Endothelial cell of umbilical vein (primary cell): Measurements from ENCODE around the gene LUC7L. TPM values are rescaled to one million over a fixed set of nuclear protein-coding genes. Genes with fewer than 3 reads are reported as not detected.

Experiments used
- BruUV-seq: library from RNA; stranded (reverse); fragments of 400-500 nt; replicated peaks from 2 replicates; lab custom pipeline; 2021; lab: Mats Ljungman, UMichigan
- CTCF ChIA-PET: fragments of 300-600, 350-600 bp; sonication (Branson Sonifier 250); formaldehyde crosslinking; loops from one replicate; lab custom pipeline; 2021; ENCODE audit warnings: antibody characterized with exemption, inconsistent platforms; lab: Charles Lee
- POLR2A ChIA-PET: fragments of 300-600, 350-600 bp; sonication (Branson Sonifier 250); formaldehyde crosslinking; loops from one replicate; lab custom pipeline; 2021; ENCODE audit warnings: antibody characterized with exemption, inconsistent platforms; lab: Charles Lee
- DNase-seq: peaks from one replicate; pipeline ENCODE4 v3.0.0-alpha.2; 2011; ENCODE audit warnings: low read depth, low spot score
- FAIRE-seq: peaks from 2 replicates; lab custom pipeline; 2011; peaks lifted over from hg19 to GRCh38; lab: Jason Lieb, UNC
- H2AFZ ChIP-seq: 2 replicates; pipeline ENCODE4 v1.6.0; 2012; ENCODE audit warnings: low read depth, low read length, control low read depth, inconsistent platforms
- H3K27ac ChIP-seq: 2 replicates; pipeline ENCODE4 v1.5.1; 2011; ENCODE audit warnings: low read depth, mild to moderate bottlenecking, control low read depth, low read length, moderate library complexity; ENCODE audit not compliant: insufficient read depth
- H3K27me3 ChIP-seq, 2 experiments: 2 replicates each; pipeline versions ENCODE4 v1.6.0 to v1.6.1; 2011; ENCODE audit warnings: low read length in 2 of 2, mixed read lengths in 1 of 2; ENCODE audit not compliant: control insufficient read depth in 2 of 2, insufficient read depth in 2 of 2
- H3K36me3 ChIP-seq, 2 experiments: 2 replicates in 1 of 2; 3 replicates in 1 of 2; pipeline ENCODE4 v1.5.1; 2011; ENCODE audit warnings: low read length in 2 of 2, mild to moderate bottlenecking in 1 of 2, moderate library complexity in 1 of 2; ENCODE audit not compliant: control insufficient read depth in 2 of 2, insufficient read depth in 2 of 2; ENCODE audit errors: extremely low read depth in 1 of 2
- H3K4me1 ChIP-seq: 3 replicates; pipeline ENCODE4 v1.5.1; 2011; ENCODE audit warnings: mild to moderate bottlenecking, low read length; ENCODE audit not compliant: control insufficient read depth, insufficient read depth; ENCODE audit errors: extremely low read depth
- H3K4me2 ChIP-seq: 2 replicates; pipeline ENCODE4 v1.6.1; 2011; ENCODE audit warnings: low read length, control low read depth, mixed read lengths; ENCODE audit not compliant: insufficient read depth
- H3K4me3 ChIP-seq, 3 experiments: fragments of 200-600 bp in 1 of 3; sonication (generic), shearing (Covaris generic) in 1 of 3; replicated peaks in 1 of 3; 2 replicates each; pipeline ENCODE4 v1.5.1; 2011 to 2016; ENCODE audit warnings: control low read depth in 3 of 3, low read length in 3 of 3, mild to moderate bottlenecking in 2 of 3, inconsistent platforms in 1 of 3, low read depth in 1 of 3, moderate library complexity in 1 of 3; ENCODE audit not compliant: insufficient read depth in 1 of 3
- H3K79me2 ChIP-seq: 2 replicates; pipeline ENCODE4 v1.6.0; 2012; ENCODE audit warnings: low read length, inconsistent platforms; ENCODE audit not compliant: control insufficient read depth, insufficient read depth
- H3K9ac ChIP-seq: replicated peaks from 2 replicates; pipeline ENCODE3; 2011; ENCODE audit warnings: low read length, control low read depth; ENCODE audit not compliant: insufficient read depth; ENCODE audit errors: extremely low read depth
- H3K9me1 ChIP-seq: replicated peaks from 3 replicates; pipeline ENCODE4 v1.6.0; 2011; ENCODE audit warnings: mild to moderate bottlenecking, low read length; ENCODE audit not compliant: control insufficient read depth, insufficient read depth; ENCODE audit errors: extremely low read depth
- H3K9me3 ChIP-seq: replicated peaks from 2 replicates; pipeline ENCODE4 v1.5.1; 2012; ENCODE audit warnings: low read length, inconsistent platforms; ENCODE audit not compliant: control insufficient read depth, insufficient read depth
- H4K20me1 ChIP-seq: replicated peaks from 2 replicates; pipeline ENCODE3; 2011; ENCODE audit warnings: mild to moderate bottlenecking, low read length; ENCODE audit not compliant: control insufficient read depth, insufficient read depth; ENCODE audit errors: extremely low read depth
- CTCF ChIP-seq, 2 donors: IDR thresholded peaks; 1 replicate in 1 of 2; 2 replicates in 1 of 2; pipeline ENCODE4 v1.5.1; 2011; ENCODE audit warnings: low read length in 2 of 2, mild to moderate bottlenecking in 2 of 2, moderate library complexity in 2 of 2, control low read depth in 1 of 2, inconsistent platforms in 1 of 2, low read depth in 1 of 2; ENCODE audit not compliant: insufficient read depth in 1 of 2; ENCODE audit errors: extremely low read depth in 1 of 2
- EZH2 ChIP-seq: IDR thresholded peaks from 2 replicates; pipeline ENCODE4 v1.6.1; 2012; ENCODE audit warnings: borderline replicate concordance, low read depth, mild to moderate bottlenecking, moderate library complexity, low read length, inconsistent platforms; ENCODE audit not compliant: severe bottlenecking
- FOS ChIP-seq: IDR thresholded peaks from 2 replicates; pipeline ENCODE4 v1.6.1; 2011; ENCODE audit warnings: mild to moderate bottlenecking, low read length, moderate library complexity, borderline replicate concordance; ENCODE audit not compliant: insufficient read depth
- GATA2 ChIP-seq: IDR thresholded peaks from 2 replicates; pipeline ENCODE4 v1.7.0; 2011; ENCODE audit warnings: low read depth, mild to moderate bottlenecking, moderate library complexity, mixed read lengths, low read length; ENCODE audit not compliant: insufficient read length, insufficient read depth
- JUN ChIP-seq: IDR thresholded peaks from 2 replicates; pipeline ENCODE4 v1.6.1; 2011; ENCODE audit warnings: borderline replicate concordance, low read depth; ENCODE audit not compliant: insufficient read length, insufficient read depth
- MAX ChIP-seq: IDR thresholded peaks from 2 replicates; pipeline ENCODE4 v1.6.1; 2011; ENCODE audit not compliant: insufficient read depth, insufficient read length
- MYC ChIP-seq: IDR thresholded peaks from one replicate; pipeline ENCODE4 v1.6.1; 2011; ENCODE audit warnings: mild to moderate bottlenecking, low read depth, low read length
- POLR2A ChIP-seq: IDR thresholded peaks from 2 replicates; pipeline ENCODE4 v1.6.1; 2012; ENCODE audit warnings: low read depth, mild to moderate bottlenecking, control low read depth, low read length
- POLR2AphosphoS5 ChIP-seq: IDR thresholded peaks from 2 replicates; pipeline ENCODE4 v1.6.1; 2012; ENCODE audit warnings: low read depth, mild to moderate bottlenecking, control low read depth, low read length, moderate library complexity; ENCODE audit not compliant: insufficient read depth
- dilution Hi-C: fragments of 300-500 bp; cut with MboI; formaldehyde crosslinking; loops from one replicate; pipeline ENCODE4 v1.15.0; 2019; ENCODE audit warnings: low sequenced_read_pairs; ENCODE audit not compliant: extremely low pct_ligation_motif_present
- intact Hi-C: fragments of 100-400 bp; cut with micrococcal nuclease; formaldehyde crosslinking; loops from one replicate; pipeline ENCODE4 v1.10.0; 2022
- polyA plus RNA-seq, 4 experiments: library from polyadenylated mRNA; depleted of rRNA in 3 of 4; stranded (reverse) in 3 of 4; unstranded in 1 of 4; fragments of >200 nt; gene quantifications; 2 replicates each; pipeline versions ENCODE4 v1.2.1 to v1.2.3, GENCODE V29; 2011 to 2012; ENCODE audit warnings: missing spikeins in 1 of 4
- total RNA-seq: library from RNA; stranded (reverse); gene quantifications from 2 replicates; pipeline ENCODE4 v1.2.3, GENCODE V29; 2021

Gene LUC7L
- total and polyA plus RNA-seq, 2 donors (not counting 3 experiments of a cell fraction or from before 2014, with no cell fraction given) = 75.4 to 94.7 TPM

- no peak overlapping the region for H3K4me2 ChIP-seq
- dilution Hi-C loops (no loop called here), intact Hi-C loops (no loop called here)
- no peaks in the 10 kb centered on the region for H3K9me3 ChIP-seq
- no peaks in the 10 kb centered on the region for H3K27me3 ChIP-seq
- CTCF ChIA-PET = no interaction called here
- FAIRE-seq = no peak
- H3K4me1 ChIP-seq = no peaks in the 10 kb centered on the region
- no peak overlapping the region for H3K27ac ChIP-seq
- H3K4me3 ChIP-seq = no peak overlapping the region
- no peaks in the 10 kb centered on the region for H3K9me1 ChIP-seq
- no peaks in the 10 kb centered on the region for H3K79me2 ChIP-seq
- BruUV-seq = no TSS peak
- TF ChIP-seq MYC = no peak
- no peak for TF ChIP-seq JUN
- no peak for TF ChIP-seq FOS
- no peak for TF ChIP-seq MAX
- no peak for TF ChIP-seq POLR2A
- TF ChIP-seq POLR2AphosphoS5 = no peak
- TF ChIP-seq CTCF (IDR thresholded peaks at IDR 0.05; ENCODE audit: extremely low read depth in 1 of 2, insufficient read depth in 1 of 2, low read depth in 1 of 2, low read length in 2 of 2) = no peak
- no peak for TF ChIP-seq GATA2
- TF ChIP-seq EZH2 = no peak
- no peak overlapping the region for H3K9ac ChIP-seq
- POLR2A ChIA-PET = no interaction called here
- no peak for DNase-seq
- peaks cover 0 to 17% of the 10 kb centered on the region in 2 experiments for H3K36me3 ChIP-seq
- no peaks in the 10 kb centered on the region for H4K20me1 ChIP-seq
- no peak overlapping the region for H2AFZ ChIP-seq
These were observed 30.6 kb upstream of the LUC7L start for GRCh38 chr16:259814-260253.
